ENCODE measurements around the gene EIF4G3. TPM values are rescaled to one million over a fixed set of nuclear protein-coding genes. Genes with fewer than 3 reads are reported as not detected.

Gene EIF4G3
- total and polyA plus RNA-seq, 10 of the 15 experiments (the other 5 are each of a cell fraction or from before 2014, with no cell fraction given) = 7.4 to 45.1 (median 29.1) TPM

DNA sequence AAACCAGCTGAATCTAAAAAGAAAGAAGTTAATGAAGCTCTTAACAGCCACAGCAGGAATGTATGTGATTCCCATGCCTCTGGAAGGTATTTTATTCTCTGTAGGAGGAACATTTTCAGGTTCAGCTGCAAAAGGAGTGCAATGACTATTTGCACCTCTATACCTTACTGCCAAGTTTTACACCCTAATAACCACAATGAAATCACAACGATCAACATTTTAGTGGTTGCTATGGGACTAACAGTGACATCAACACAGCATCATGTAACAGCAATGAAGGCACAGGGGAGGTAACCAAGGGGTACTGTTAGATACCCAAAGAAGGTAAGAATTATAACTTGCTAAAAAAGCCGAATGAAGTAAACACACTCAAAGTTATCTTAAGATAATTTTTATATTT, 273.3 kb downstream of the EIF4G3 start:
- Histone ChIP-seq H3K27me3 (replicated peaks in 1 of 2; ENCODE audit: control insufficient read depth in 2 of 2, insufficient read depth in 2 of 2, low read length in 1 of 2) (no peaks in the 10 kb centered on the region), H3K79me2 (ENCODE audit: control insufficient read depth, insufficient read depth, low read length) (no peaks in the 10 kb centered on the region), H4K20me1 (ENCODE audit: control insufficient read depth, insufficient read depth) (no peaks in the 10 kb centered on the region), H3K36me3 (ENCODE audit: control insufficient read depth in 2 of 2, insufficient read depth in 2 of 2, low read length in 1 of 2) (no peaks in the 10 kb centered on the region), H3K9ac (ENCODE audit: control insufficient read depth, insufficient read depth, low read length) (no peak overlapping the region), H3K9me3 (replicated peaks; ENCODE audit: control insufficient read depth, insufficient read depth, low read length) (no peaks in the 10 kb centered on the region), H3K4me2 (ENCODE audit: control insufficient read depth, insufficient read depth) (no peak overlapping the region), H3K4me1 (ENCODE audit: control insufficient read depth, insufficient read depth, low read length) (no peaks in the 10 kb centered on the region), H2AFZ (ENCODE audit: control insufficient read depth, low read depth, low read length) (no peak overlapping the region), H3K4me3 (no peak overlapping the region), H3K27ac (ENCODE audit: control insufficient read depth, insufficient read depth) (no peak overlapping the region)
- FAIRE-seq (no peak), DNase-seq (ENCODE audit: low read depth, low spot score) (no peak), ATAC-seq (no peak)
- BruUV-seq (replicated peaks) = no TSS peak
- ChIA-PET SMC1A (ENCODE audit: uncharacterized antibody, unreplicated experiment) (no interaction called here), CTCF (interaction anchor here (0.8 kb wide), 1 partner anchor 632 kb away, joined by 3 read pairs; no protein-coding TSS in a partner anchor), RAD21 (ENCODE audit: unreplicated experiment) (no interaction called here), POLR2A (no interaction called here)
- intact Hi-C loops (cut with micrococcal nuclease; ENCODE audit: unreplicated experiment) = no loop called here
- TF ChIP-seq POLR2AphosphoS2 (IDR thresholded peaks at IDR 0.05; ENCODE audit: low read depth, low read length) = no peak
- in situ Hi-C loops (cut with MboI) = no loop called here
- 65% methylated on average over 2 of the region's 2 CpGs for WGBS (ENCODE audit: insufficient coverage, insufficient replicate concordance, low lambda C conversion rate, missing lambda C conversion rate)

DNA sequence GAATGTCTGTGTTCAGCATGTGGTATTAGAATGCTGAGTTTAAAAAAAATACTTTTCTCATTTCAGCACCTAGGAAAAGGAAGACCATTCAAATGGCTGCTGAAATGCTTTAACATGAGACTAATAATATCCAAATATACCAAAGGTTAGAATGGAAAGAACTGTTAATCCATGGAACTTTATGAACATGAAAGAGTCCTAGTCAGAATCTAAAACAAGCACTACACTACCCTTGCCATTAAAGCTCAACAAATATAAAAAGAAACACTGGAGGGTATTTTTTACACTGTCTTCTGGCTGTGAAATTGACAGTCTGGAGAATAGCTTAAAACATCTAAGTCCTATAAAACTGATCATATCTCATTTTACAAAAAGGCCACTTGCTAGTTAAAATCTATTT, 276.6 kb downstream of the EIF4G3 start:
- H3K9me3 ChIP-seq (replicated peaks; ENCODE audit: control insufficient read depth, insufficient read depth, low read length) = no peaks in the 10 kb centered on the region
- H3K4me3 ChIP-seq = no peak overlapping the region
- intact Hi-C loops (cut with micrococcal nuclease; ENCODE audit: unreplicated experiment) = no loop called here
- no peaks in the 10 kb centered on the region for H3K79me2 ChIP-seq (ENCODE audit: control insufficient read depth, insufficient read depth, low read length)
- no peak for ATAC-seq
- ChIA-PET RAD21 (ENCODE audit: unreplicated experiment) (no interaction called here), CTCF (no interaction called here), SMC1A (ENCODE audit: uncharacterized antibody, unreplicated experiment) (interaction anchor here (1.0 kb wide), 1 partner anchor 28 kb away, joined by 3 read pairs; no protein-coding TSS in a partner anchor), POLR2A (interaction anchor here (0.7 kb wide), 1 partner anchor 1646 kb away, joined by 3 read pairs; no protein-coding TSS in a partner anchor)
- no peak for DNase-seq (ENCODE audit: low read depth, low spot score)
- no peaks in the 10 kb centered on the region for H3K27me3 ChIP-seq (replicated peaks in 1 of 2; ENCODE audit: control insufficient read depth in 2 of 2, insufficient read depth in 2 of 2, low read length in 1 of 2)
- no peaks in the 10 kb centered on the region for H4K20me1 ChIP-seq (ENCODE audit: control insufficient read depth, insufficient read depth)
- no peak overlapping the region for H3K4me2 ChIP-seq (ENCODE audit: control insufficient read depth, insufficient read depth)
- no TSS peak for BruUV-seq (replicated peaks)
- TF ChIP-seq, protein P1, sequence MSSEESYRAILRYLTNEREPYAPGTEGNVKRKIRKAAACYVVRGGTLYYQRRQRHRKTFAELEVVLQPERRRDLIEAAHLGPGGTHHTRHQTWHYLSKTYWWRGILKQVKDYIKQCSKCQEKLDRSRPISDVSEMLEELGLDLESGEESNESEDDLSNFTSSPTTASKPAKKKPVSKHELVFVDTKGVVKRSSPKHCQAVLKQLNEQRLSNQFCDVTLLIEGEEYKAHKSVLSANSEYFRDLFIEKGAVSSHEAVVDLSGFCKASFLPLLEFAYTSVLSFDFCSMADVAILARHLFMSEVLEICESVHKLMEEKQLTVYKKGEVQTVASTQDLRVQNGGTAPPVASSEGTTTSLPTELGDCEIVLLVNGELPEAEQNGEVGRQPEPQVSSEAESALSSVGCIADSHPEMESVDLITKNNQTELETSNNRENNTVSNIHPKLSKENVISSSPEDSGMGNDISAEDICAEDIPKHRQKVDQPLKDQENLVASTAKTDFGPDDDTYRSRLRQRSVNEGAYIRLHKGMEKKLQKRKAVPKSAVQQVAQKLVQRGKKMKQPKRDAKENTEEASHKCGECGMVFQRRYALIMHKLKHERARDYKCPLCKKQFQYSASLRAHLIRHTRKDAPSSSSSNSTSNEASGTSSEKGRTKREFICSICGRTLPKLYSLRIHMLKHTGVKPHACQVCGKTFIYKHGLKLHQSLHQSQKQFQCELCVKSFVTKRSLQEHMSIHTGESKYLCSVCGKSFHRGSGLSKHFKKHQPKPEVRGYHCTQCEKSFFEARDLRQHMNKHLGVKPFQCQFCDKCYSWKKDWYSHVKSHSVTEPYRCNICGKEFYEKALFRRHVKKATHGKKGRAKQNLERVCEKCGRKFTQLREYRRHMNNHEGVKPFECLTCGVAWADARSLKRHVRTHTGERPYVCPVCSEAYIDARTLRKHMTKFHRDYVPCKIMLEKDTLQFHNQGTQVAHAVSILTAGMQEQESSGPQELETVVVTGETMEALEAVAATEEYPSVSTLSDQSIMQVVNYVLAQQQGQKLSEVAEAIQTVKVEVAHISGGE (CRISPR knock-in tag; IDR thresholded peaks at IDR 0.05) = no peak
- TF ChIP-seq ETV6 (conservative IDR thresholded peaks at IDR 0.05 in 1 of 2, IDR thresholded peaks at IDR 0.05 in 1 of 2; ENCODE audit: borderline replicate concordance in 1 of 2, low read depth in 1 of 2) = no peak
- TF ChIP-seq ESRRA (IDR thresholded peaks at IDR 0.05; ENCODE audit: low read length) = no peak
- TF ChIP-seq TAF1 (IDR thresholded peaks at IDR 0.05; ENCODE audit: borderline replicate concordance, low read depth, low read length) = no peak
- no peak for TF ChIP-seq ZNF207 (IDR thresholded peaks at IDR 0.05; ENCODE audit: borderline replicate concordance)
- TF ChIP-seq JUND (IDR thresholded peaks at IDR 0.05; ENCODE audit: low read depth, low read length) = no peak
- TF ChIP-seq, protein P2, sequence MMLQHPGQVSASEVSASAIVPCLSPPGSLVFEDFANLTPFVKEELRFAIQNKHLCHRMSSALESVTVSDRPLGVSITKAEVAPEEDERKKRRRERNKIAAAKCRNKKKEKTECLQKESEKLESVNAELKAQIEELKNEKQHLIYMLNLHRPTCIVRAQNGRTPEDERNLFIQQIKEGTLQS (IDR thresholded peaks at IDR 0.05; ENCODE audit: borderline replicate concordance, extremely low read depth, low read depth, low read length) = no peak
- TF ChIP-seq HDGF (IDR thresholded peaks at IDR 0.05) = no peak
- no peak for TF ChIP-seq IKZF1 (conservative IDR thresholded peaks at IDR 0.05)
- TF ChIP-seq, protein P3, sequence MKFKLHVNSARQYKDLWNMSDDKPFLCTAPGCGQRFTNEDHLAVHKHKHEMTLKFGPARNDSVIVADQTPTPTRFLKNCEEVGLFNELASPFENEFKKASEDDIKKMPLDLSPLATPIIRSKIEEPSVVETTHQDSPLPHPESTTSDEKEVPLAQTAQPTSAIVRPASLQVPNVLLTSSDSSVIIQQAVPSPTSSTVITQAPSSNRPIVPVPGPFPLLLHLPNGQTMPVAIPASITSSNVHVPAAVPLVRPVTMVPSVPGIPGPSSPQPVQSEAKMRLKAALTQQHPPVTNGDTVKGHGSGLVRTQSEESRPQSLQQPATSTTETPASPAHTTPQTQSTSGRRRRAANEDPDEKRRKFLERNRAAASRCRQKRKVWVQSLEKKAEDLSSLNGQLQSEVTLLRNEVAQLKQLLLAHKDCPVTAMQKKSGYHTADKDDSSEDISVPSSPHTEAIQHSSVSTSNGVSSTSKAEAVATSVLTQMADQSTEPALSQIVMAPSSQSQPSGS (IDR thresholded peaks at IDR 0.05; ENCODE audit: low read length) = no peak
- TF ChIP-seq NFYB (IDR thresholded peaks at IDR 0.05; ENCODE audit: insufficient read depth, low read depth, low read length) = no peak
- no peak for TF ChIP-seq IKZF2 (IDR thresholded peaks at IDR 0.05)
- TF ChIP-seq TCF7 (IDR thresholded peaks at IDR 0.05; ENCODE audit: borderline replicate concordance) = no peak
- in situ Hi-C loops (cut with MboI) = no loop called here
- H3K27ac ChIP-seq (ENCODE audit: control insufficient read depth, insufficient read depth) = no peak overlapping the region
- no peak overlapping the region for H2AFZ ChIP-seq (ENCODE audit: control insufficient read depth, low read depth, low read length)
- H3K9ac ChIP-seq (ENCODE audit: control insufficient read depth, insufficient read depth, low read length) = no peak overlapping the region
- H3K4me1 ChIP-seq (ENCODE audit: control insufficient read depth, insufficient read depth, low read length) = no peaks in the 10 kb centered on the region
- H3K36me3 ChIP-seq (ENCODE audit: control insufficient read depth in 2 of 2, insufficient read depth in 2 of 2, low read length in 1 of 2) = peaks cover 0 to 3% of the 10 kb centered on the region in 2 experiments; a peak in 1 of 4 replicates
- no peak for FAIRE-seq

Measured in GM12878 (cell line).